Muscle layer of duodenum (tissue), 2 donors: Measurements from ENCODE around the gene COL25A1.
"Not testable (repeated sequence)": the region's sequence is repeated elsewhere in the genome, so short reads cannot be mapped to it uniquely, and the experiment has no call there.

Source experiments
- H3K27ac ChIP-seq: one replicate; pipeline ENCODE4 v1.7.0; 2013; ENCODE audit warnings: mild to moderate bottlenecking, low read length
- H3K27me3 ChIP-seq: one replicate; pipeline ENCODE4 v1.7.0; 2013; ENCODE audit warnings: low read depth, mild to moderate bottlenecking, control low read depth, low read length
- H3K36me3 ChIP-seq, 2 donors: one replicate each; pipeline ENCODE4 v1.7.0; 2013; ENCODE audit warnings: low read length in 2 of 2, control low read depth in 1 of 2, mild to moderate bottlenecking in 1 of 2; ENCODE audit not compliant: insufficient read depth in 2 of 2, control insufficient read depth in 1 of 2
- H3K4me1 ChIP-seq, 2 donors: one replicate each; pipeline ENCODE4 v1.7.0; 2013; ENCODE audit warnings: low read length in 2 of 2, mild to moderate bottlenecking in 2 of 2, control low read depth in 1 of 2, moderate library complexity in 1 of 2; ENCODE audit not compliant: insufficient read depth in 2 of 2, control insufficient read depth in 1 of 2
- H3K4me3 ChIP-seq, 2 donors: one replicate each; pipeline ENCODE4 v1.7.0; 2013; ENCODE audit warnings: low read length in 2 of 2, low read depth in 1 of 2, mild to moderate bottlenecking in 1 of 2
- H3K9me3 ChIP-seq, 2 donors: one replicate each; pipeline ENCODE4 v1.7.0; 2013; ENCODE audit warnings: low read length in 2 of 2, control low read depth in 1 of 2, mild to moderate bottlenecking in 1 of 2; ENCODE audit not compliant: control insufficient read depth in 1 of 2
- donor health status: healthy.

Gene COL25A1

GRCh38 chr4:108943976-108944591, 358.4 kb downstream of the COL25A1 start:
- H3K27ac ChIP-seq, result no peak overlapping the region
- no peaks in the 10 kb centered on the region for H3K9me3 ChIP-seq
- H3K27me3 ChIP-seq, result no peaks in the 10 kb centered on the region
- no peaks in the 10 kb centered on the region for H3K4me1 ChIP-seq
- no peak overlapping the region for H3K4me3 ChIP-seq
- no peaks in the 10 kb centered on the region for H3K36me3 ChIP-seq

GRCh38 chr4:108943371-108943770, 359.1 kb downstream of the COL25A1 start:
- Histone ChIP-seq H3K4me1 (no peaks in the 10 kb centered on the region), H3K27me3 (no peaks in the 10 kb centered on the region), H3K4me3 (no peak overlapping the region), H3K9me3 (no peaks in the 10 kb centered on the region), H3K36me3 (no peaks in the 10 kb centered on the region), H3K27ac (no peak overlapping the region)

GRCh38 chr4:108941904-108942430, 360.5 kb downstream of the COL25A1 start:
- H3K36me3 ChIP-seq, result no peaks in the 10 kb centered on the region
- H3K9me3 ChIP-seq, result no peaks in the 10 kb centered on the region
- no peak overlapping the region for H3K27ac ChIP-seq
- no peaks in the 10 kb centered on the region for H3K27me3 ChIP-seq
- H3K4me1 ChIP-seq, result no peaks in the 10 kb centered on the region
- H3K4me3 ChIP-seq, result no peak overlapping the region

- Histone ChIP-seq H3K4me3 (no peak overlapping the region), H3K27ac (no peak overlapping the region), H3K27me3 (no peaks in the 10 kb centered on the region), H3K9me3 (no peaks in the 10 kb centered on the region), H3K4me1 (no peaks in the 10 kb centered on the region), H3K36me3 (no peaks in the 10 kb centered on the region)
These were observed 361.8 kb downstream of the COL25A1 start for GRCh38 chr4:108940634-108941033.

GRCh38 chr4:108940149-108940548, 362.3 kb downstream of the COL25A1 start:
- no peaks in the 10 kb centered on the region for H3K36me3 ChIP-seq
- H3K27me3 ChIP-seq, result no peaks in the 10 kb centered on the region
- H3K9me3 ChIP-seq, result no peaks in the 10 kb centered on the region
- H3K4me3 ChIP-seq, result no peak overlapping the region
- no peaks in the 10 kb centered on the region for H3K4me1 ChIP-seq
- H3K27ac ChIP-seq, result no peak overlapping the region

- Histone ChIP-seq H3K27me3 (no peaks in the 10 kb centered on the region), H3K4me3 (no peak overlapping the region), H3K9me3 (no peaks in the 10 kb centered on the region), H3K36me3 (no peaks in the 10 kb centered on the region), H3K27ac (no peak overlapping the region), H3K4me1 (no peaks in the 10 kb centered on the region)
These were observed 365.4 kb downstream of the COL25A1 start for GRCh38 chr4:108937066-108937465.

GRCh38 chr4:108933925-108934324, 368.5 kb downstream of the COL25A1 start:
- H3K27me3 ChIP-seq, H3K27ac ChIP-seq, H3K4me3 ChIP-seq, H3K36me3 ChIP-seq, H3K4me1 ChIP-seq, H3K9me3 ChIP-seq: not testable (repeated sequence)

GRCh38 chr4:108933046-108933445, 369.4 kb downstream of the COL25A1 start:
- Histone ChIP-seq H3K27ac (no peak overlapping the region), H3K27me3 (no peaks in the 10 kb centered on the region), H3K4me3 (no peak overlapping the region), H3K9me3 (no peaks in the 10 kb centered on the region), H3K4me1 (no peaks in the 10 kb centered on the region), H3K36me3 (no peaks in the 10 kb centered on the region)

- no peaks in the 10 kb centered on the region for H3K27me3 ChIP-seq
- H3K4me1 ChIP-seq, result no peaks in the 10 kb centered on the region
- no peaks in the 10 kb centered on the region for H3K9me3 ChIP-seq
- no peaks in the 10 kb centered on the region for H3K36me3 ChIP-seq
- H3K27ac ChIP-seq, result no peak overlapping the region
- H3K4me3 ChIP-seq, result no peak overlapping the region
These were observed 370.5 kb downstream of the COL25A1 start for GRCh38 chr4:108931926-108932325.

GRCh38 chr4:108930186-108930585, 372.3 kb downstream of the COL25A1 start:
- Histone ChIP-seq H3K4me1 (no peaks in the 10 kb centered on the region), H3K9me3 (no peaks in the 10 kb centered on the region), H3K4me3 (no peak overlapping the region)

GRCh38 chr4:108926781-108927180, 375.7 kb downstream of the COL25A1 start:
- Histone ChIP-seq H3K4me3 (no peak overlapping the region), H3K27me3 (no peaks in the 10 kb centered on the region), H3K9me3 (no peaks in the 10 kb centered on the region), H3K36me3 (no peaks in the 10 kb centered on the region), H3K27ac (no peak overlapping the region), H3K4me1 (no peaks in the 10 kb centered on the region)

More at GRCh38 chr4:108930186-108930585, 372.3 kb downstream of the COL25A1 start:
- Histone ChIP-seq H3K27ac (no peak overlapping the region), H3K36me3 (no peaks in the 10 kb centered on the region), H3K27me3 (no peaks in the 10 kb centered on the region)

- H3K4me3 ChIP-seq, result no peak overlapping the region
- no peaks in the 10 kb centered on the region for H3K9me3 ChIP-seq
- no peaks in the 10 kb centered on the region for H3K27me3 ChIP-seq
- H3K27ac ChIP-seq, result no peak overlapping the region
- H3K4me1 ChIP-seq, result no peaks in the 10 kb centered on the region
- no peaks in the 10 kb centered on the region for H3K36me3 ChIP-seq
These were observed 376.4 kb downstream of the COL25A1 start for GRCh38 chr4:108926061-108926460.
